Cardiac fibroblast (primary cell): ENCODE measurements around the gene MSL1.
A peak's percentile ranks its signal among the peaks of the same experiment; 100 is the strongest.

ENCODE experiments used
- DNase-seq, 2 donors: peaks; one replicate each; pipeline versions ENCODE4 v3.0.0 to v3.0.0-alpha.2; 2010; ENCODE audit warnings: low read depth in 2 of 2
- H3K4me3 ChIP-seq, 2 donors: replicated peaks in 1 of 2; 1 replicate in 1 of 2; 2 replicates in 1 of 2; pipeline ENCODE4 v1.5.1; 2011; ENCODE audit warnings: low read depth in 2 of 2, low read length in 2 of 2, mild to moderate bottlenecking in 2 of 2, moderate library complexity in 1 of 2
- CTCF ChIP-seq: IDR thresholded peaks from one replicate; pipeline ENCODE4 v1.5.1; 2011; ENCODE audit warnings: low read depth, mild to moderate bottlenecking, low read length, inconsistent platforms

The MSL1 gene

DNA sequence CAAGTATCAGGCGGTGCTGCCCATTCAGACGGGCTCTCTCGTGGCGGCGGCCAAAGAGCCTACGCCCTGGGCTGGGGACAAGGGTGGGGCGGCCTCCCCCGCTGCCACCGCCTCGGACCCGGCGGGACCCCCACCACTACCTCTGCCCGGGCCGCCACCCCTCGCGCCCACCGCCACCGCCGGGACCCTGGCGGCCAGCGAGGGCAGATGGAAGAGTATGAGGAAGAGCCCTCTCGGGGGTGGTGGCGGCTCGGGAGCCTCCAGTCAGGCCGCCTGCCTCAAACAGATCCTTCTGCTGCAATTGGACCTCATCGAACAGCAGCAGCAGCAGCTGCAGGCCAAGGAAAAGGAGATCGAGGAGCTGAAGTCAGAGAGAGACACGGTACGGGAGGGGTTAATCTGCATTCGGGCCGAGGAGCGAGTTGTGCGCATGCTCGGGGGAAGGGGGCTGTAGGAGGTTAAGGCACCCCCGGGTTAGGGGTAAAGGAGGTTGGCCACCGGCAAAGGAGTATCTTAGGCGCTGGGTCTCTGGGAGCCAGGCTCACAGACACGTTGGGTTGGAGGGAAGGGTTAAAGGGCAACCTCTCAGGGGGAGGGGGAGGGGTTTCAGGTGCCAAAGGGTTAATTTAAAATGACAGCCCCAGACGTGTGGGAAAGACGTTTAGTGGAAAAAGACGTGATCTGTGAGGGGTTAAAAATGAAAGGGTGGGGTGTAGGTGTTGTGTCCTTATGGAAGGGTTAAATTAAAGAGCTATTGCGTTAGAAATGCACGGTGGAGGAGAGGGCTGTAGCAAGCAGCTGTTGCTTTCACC lies 1.4 kb downstream of the MSL1 start:
- TF ChIP-seq CTCF: no peak
- peak; percentile 49 to 52 for DNase-seq
- H3K4me3 ChIP-seq: peak overlapping the region; percentile 92 to 97

GRCh38 chr17:40123811-40124114 lies 2.0 kb downstream of the MSL1 start:
- no peak for DNase-seq
- no peak for TF ChIP-seq CTCF
- H3K4me3 ChIP-seq: peak overlapping the region; percentile 92 to 97

DNA sequence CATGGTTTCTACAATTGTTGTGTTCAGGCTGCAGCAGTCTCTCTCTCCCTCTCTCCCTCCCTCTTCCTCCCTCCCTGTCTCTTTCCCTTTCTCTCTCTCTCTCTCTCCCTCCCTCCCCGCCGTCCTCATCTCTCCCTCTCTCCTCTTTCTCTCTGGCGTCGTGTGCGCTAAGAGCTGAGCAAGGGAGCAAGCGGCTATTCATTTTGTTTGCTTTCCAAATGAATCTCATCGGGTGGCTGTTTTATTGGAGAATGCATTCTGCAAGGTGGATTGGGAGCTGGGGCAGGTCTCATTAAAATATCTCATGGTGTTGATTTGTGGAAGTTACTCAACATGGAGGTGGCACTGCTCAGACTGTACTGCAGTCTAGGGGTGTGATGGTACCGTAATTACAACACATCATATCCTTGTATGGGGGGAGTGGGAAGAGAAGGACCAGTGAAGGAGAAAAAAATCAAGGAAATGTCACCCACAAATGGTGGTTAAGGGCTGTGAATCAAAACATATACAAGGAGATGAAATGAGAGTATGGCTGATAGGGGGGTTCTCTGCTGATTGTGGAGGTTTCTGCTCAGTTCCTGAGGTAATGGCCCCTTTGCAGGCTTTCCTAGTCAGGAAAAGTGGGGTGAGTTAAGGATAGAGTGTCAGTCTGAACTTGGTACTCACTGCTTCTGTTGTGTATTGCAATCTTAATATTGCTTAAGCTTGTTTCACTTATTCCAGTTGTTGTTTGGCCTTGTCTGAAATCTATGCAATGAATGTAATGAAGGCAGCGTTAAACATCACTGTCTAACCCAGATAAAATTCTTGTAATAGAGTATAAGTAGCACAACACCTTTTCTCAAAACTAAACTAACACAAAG lies 2.7 kb downstream of the MSL1 start:
- TF ChIP-seq CTCF: no peak
- H3K4me3 ChIP-seq: peak overlapping the region; percentile 92 to 97
- DNase-seq: peak; percentile 51 to 57

DNA sequence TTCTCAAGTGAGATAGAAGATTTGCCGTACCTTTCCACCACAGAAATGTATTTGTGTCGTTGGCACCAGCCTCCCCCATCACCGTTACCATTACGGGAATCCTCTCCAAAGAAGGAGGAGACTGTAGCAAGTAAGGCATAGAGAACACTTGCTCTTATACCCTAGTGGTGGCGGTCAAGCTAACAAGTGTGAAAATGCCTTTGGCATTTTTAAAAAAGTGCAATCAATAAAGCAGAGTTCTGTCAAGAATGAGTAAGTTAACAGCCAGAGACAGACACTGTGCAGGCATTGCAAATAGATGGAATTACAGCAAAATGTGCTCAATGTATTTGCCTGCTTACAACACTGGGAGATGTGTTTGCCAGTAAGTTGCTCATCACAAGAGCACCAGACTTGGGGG lies 7.7 kb downstream of the MSL1 start:
- no peak for TF ChIP-seq CTCF
- H3K4me3 ChIP-seq: no peak overlapping the region
- DNase-seq: no peak

GRCh38 chr17:40130352-40131042 lies 8.7 kb downstream of the MSL1 start:
- peak in 1 of 2 donors; percentile 45 for DNase-seq
- TF ChIP-seq CTCF: no peak
- H3K4me3 ChIP-seq: no peak overlapping the region

DNA sequence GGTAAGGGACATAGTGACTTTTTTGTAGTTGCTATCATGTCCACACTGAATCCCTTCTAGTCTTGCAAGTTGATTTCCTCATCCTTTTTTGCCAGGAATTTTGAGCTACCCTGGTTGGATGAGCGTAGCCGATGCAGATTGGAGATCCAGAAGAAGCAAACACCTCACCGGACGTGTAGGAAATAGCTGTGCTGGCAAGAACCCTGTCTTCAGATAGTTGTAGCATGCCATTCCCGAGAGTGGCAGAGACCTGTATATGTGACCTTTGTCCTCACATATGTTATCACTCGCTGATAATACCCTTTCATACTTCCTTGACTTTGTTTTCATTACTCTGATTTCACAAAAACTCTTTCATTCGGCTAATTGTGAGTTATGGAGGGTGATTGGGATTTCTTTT lies 12.4 kb downstream of the MSL1 start:
- DNase-seq: no peak
- H3K4me3 ChIP-seq: no peak overlapping the region
- TF ChIP-seq CTCF: no peak
